Skin epidermis (tissue), 12 donors: ENCODE measurements around the gene SIAH3.

ENCODE experiments used
- H3K27ac ChIP-seq, 21 experiments: fragments of 200-600 bp; sonication (generic) in 11 of 21; one replicate each; pipeline ENCODE4 v1.5.0; 2020; ENCODE audit warnings: mild to moderate bottlenecking in 3 of 21, inconsistent platforms in 2 of 21, moderate library complexity in 2 of 21
- H3K4me3 ChIP-seq, 7 experiments: fragments of 200-600 bp; sonication (generic) in 2 of 7; one replicate each; pipeline ENCODE4 v1.5.0; 2020; ENCODE audit warnings: inconsistent platforms in 2 of 7, mild to moderate bottlenecking in 2 of 7, moderate library complexity in 1 of 7

SIAH3 gene

DNA sequence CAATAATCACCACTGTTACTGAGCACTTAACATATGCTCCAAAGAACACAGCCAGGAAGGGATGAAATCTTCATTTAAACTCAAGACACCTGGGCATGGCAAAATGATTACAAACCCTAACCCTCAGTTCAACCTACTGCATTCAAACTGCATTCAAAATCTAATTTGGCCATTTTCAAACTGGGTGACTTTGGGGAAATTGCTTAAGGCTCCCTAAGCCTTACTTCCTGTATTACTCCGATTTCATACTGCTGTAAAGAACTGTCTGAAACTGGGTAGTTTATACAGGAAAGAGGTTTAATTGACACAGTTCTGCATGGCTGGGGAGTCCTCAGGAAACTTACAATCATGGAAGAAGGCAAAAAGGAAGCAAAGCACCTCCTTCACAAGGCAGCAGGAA lies 99.0 kb downstream of the SIAH3 start:
- Histone ChIP-seq H3K4me3 (no peak overlapping the region), H3K27ac (no peak overlapping the region)

DNA sequence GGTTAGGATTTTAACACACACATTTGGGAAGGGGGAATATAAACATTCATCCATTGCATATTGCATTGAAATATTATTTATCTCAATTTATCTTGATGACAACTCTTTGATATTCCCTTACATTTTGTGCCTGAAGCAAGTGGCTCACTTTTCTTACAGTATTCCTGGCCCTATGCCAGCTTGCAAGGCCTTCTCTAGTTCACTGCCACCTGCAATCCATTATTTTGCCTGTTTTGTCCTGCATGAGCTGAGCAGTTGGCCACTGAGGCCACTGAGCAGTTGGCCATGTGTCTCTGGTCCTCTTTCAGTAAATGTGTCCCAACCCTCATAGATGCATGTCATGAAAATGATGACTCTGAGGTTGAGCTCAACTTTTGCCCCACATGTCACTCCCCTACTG lies 99.7 kb downstream of the SIAH3 start:
- no peak overlapping the region for H3K27ac ChIP-seq
- H3K4me3 ChIP-seq, result no peak overlapping the region

DNA sequence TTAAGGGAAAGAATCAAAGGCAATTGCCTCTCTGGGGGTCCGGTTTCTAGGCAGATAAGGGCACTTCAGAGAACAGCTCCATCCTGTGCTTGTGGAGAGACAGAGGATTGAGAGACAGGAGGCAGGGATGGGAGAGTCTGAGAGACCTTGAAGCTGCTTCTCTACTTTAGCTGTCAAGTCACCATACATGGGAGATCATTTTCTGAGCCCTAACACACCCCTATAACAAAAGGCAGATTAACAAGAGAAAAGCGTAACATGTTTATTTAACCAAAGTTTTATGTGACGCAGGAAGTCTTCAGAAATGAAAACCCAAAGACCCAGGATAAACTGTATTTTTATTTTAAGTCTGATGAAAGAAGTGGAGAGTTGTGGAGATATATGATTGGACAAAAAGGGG lies 101.0 kb downstream of the SIAH3 start:
- Histone ChIP-seq H3K27ac (no peak overlapping the region), H3K4me3 (no peak overlapping the region)

DNA sequence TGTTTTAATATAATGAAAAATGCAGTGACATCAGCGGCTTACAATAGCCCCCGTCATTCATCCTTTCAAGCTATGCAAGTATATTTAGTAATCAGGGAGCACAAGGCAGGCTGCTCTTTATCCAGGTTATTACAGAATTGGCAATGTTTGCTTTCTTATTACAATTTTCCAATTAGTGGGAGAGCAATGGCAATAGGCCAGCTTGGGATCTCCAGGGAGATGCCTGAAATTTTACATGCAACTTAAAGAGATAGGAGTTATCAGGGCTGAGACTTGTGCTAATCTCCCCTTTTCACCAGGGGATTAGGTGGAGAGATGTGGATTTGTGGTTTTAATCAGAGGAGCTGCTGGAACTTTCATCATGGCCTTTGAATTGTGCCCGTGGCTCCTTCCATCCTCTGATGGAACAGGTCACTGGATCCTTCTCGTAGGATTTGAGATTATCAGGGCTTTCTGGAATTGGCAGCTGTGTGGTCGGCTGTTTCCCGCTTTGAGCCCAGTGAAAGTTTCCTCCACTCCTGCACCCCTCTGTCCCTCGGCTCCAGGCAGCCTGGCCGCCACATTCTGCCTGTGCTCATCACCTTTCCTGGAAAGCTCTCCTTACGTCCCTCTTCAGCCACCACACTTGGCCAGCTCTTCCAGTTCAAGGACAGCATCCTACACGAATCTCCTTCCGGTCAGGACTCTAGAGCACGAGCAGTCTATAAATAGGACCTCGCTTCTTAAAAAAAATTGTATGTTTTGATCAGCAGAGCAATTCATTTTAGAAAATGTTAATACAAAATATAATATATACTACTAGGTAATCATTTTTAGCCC lies 102.4 kb downstream of the SIAH3 start:
- Histone ChIP-seq H3K4me3 (no peak overlapping the region), H3K27ac (no peak overlapping the region)

DNA sequence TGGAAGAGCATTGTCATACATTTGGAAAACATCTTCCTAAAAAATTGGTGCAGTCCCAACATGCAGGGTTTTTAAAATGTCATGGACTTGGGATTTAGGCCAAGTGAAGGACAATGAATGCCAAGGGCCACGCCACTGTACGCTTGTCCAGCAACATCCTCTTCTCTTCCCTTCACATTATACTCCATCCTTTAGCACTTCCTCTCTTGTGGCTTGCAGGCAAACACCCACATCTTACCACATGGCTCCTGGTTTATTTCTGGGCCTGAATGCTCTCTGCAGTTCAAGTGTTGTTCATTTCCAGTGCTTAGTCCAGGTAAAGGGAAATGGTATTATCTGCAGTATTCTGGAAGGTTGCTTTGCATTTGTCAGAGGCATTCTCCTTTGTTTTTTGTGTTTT lies 104.5 kb downstream of the SIAH3 start:
- Histone ChIP-seq H3K27ac (no peak overlapping the region), H3K4me3 (no peak overlapping the region)

GRCh38 chr13:45744979-45745378 lies 106.6 kb downstream of the SIAH3 start:
- Histone ChIP-seq H3K27ac (no peak overlapping the region), H3K4me3 (no peak overlapping the region)

GRCh38 chr13:45742985-45743384 lies 108.6 kb downstream of the SIAH3 start:
- Histone ChIP-seq H3K27ac (no peak overlapping the region), H3K4me3 (no peak overlapping the region)

GRCh38 chr13:45737571-45738017 lies 114.0 kb downstream of the SIAH3 start:
- H3K4me3 ChIP-seq, result no peak overlapping the region
- H3K27ac ChIP-seq, result no peak overlapping the region

DNA sequence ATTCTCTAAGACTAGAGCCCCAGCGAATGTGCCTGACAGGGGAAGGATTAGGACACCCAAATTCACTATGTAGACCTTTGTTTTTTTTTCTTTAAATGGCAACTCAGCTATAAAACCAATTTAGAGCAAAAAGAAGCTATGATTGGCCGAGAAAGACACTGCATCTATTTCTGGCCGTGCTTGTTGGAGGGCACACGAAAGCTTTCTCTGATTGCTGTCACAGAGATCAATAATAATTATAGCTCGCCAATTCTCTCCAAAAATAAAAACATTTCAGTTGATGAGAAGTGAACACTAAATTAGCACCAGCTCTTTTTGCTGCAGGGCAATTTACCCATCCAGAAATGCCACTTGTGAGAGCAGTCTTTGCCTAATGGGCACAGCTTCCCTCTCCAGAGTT lies 118.2 kb downstream of the SIAH3 start:
- Histone ChIP-seq H3K4me3 (no peak overlapping the region), H3K27ac (no peak overlapping the region)

- Histone ChIP-seq H3K27ac (no peak overlapping the region), H3K4me3 (no peak overlapping the region)
Observed at GRCh38 chr13:45732916-45733315, 118.6 kb downstream of the SIAH3 start.

DNA sequence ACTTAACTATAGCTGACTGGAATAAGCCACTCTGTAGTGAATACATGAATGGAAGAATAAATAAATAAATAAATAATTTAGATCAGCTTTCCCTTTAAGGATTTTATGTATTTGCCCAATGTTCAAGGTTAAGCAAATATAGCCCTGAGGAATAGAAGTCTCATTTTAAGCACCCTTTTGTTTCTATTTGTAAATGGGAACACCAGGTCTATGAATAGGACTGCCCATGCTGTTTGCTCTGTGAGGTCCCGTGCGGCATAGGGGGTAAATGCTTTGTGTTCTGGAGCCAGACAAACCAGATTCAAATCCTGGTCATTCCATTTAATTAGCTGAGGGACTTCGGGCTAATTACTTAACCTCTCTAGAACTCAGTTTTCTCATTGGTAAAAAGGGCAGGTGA lies 120.1 kb downstream of the SIAH3 start:
- Histone ChIP-seq H3K27ac (no peak overlapping the region), H3K4me3 (no peak overlapping the region)

DNA sequence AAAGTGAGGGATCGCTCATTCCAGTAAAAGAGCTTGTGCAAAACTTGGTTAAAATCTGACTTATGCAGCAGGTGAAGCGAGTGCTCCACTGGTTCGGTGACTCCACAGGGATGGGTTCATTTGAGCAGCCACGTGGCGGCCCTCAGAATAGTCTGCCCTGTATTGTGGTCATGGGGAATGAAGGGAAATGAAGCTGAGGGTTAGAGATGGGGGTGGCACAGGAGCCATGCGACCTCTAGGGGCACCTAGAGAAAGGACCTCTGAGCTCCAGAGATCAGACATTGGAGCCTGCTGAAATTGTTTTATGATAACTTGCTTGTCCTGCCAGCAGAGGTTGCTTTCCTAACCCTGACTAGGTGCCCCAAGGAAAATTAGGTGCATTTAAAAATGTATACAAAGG lies 122.8 kb downstream of the SIAH3 start:
- Histone ChIP-seq H3K27ac (no peak overlapping the region), H3K4me3 (no peak overlapping the region)
